Lung (tissue), 12 donors: ENCODE results near the gene ARGLU1. TPM values are rescaled to one million over a fixed set of nuclear protein-coding genes. Genes with fewer than 3 reads are reported as not detected.

Experiments used
- ATAC-seq: fragments of 200-7000 bp; cut with Tn5 transposase; one replicate; pipeline ENCODE4 v1.9.1; 2020; ENCODE audit warnings: moderate number of reproducible peaks; ENCODE audit not compliant: insufficient read depth, low FRiP score
- DNase-seq, 3 donors: peaks; one replicate each; pipeline ENCODE4 v3.0.0-alpha.2; 2013 to 2017
- H3K27ac ChIP-seq, 2 donors: one replicate each; pipeline ENCODE4 v1.5.1; 2013; ENCODE audit warnings: mild to moderate bottlenecking in 2 of 2, moderate library complexity in 2 of 2, control low read depth in 1 of 2, inconsistent platforms in 1 of 2, low read depth in 1 of 2, low read length in 1 of 2
- H3K27me3 ChIP-seq, 3 donors: one replicate each; pipeline ENCODE4 v1.5.1; 2013; ENCODE audit warnings: low read length in 2 of 3; ENCODE audit not compliant: control insufficient read depth in 3 of 3, insufficient read depth in 3 of 3
- H3K36me3 ChIP-seq, 4 donors: one replicate each; pipeline ENCODE4 v1.5.1; 2013; ENCODE audit warnings: low read length in 4 of 4, mild to moderate bottlenecking in 1 of 4, moderate library complexity in 1 of 4; ENCODE audit not compliant: control insufficient read depth in 4 of 4, insufficient read depth in 4 of 4
- H3K4me1 ChIP-seq, 5 donors: one replicate each; pipeline ENCODE4 v1.5.1; 2013; ENCODE audit warnings: low read length in 5 of 5, mild to moderate bottlenecking in 2 of 5, moderate library complexity in 1 of 5; ENCODE audit not compliant: control insufficient read depth in 5 of 5, insufficient read depth in 5 of 5
- H3K4me3 ChIP-seq: one replicate; pipeline ENCODE4 v1.5.1; 2013; ENCODE audit warnings: mild to moderate bottlenecking, control low read depth, moderate library complexity
- H3K9ac ChIP-seq, 2 donors: one replicate each; pipeline ENCODE4 v1.5.1; 2013; ENCODE audit warnings: low read length in 2 of 2, control low read depth in 1 of 2; ENCODE audit not compliant: insufficient read depth in 1 of 2
- H3K9me3 ChIP-seq, 4 donors: one replicate each; pipeline ENCODE4 v1.5.1; 2013; ENCODE audit warnings: low read length in 3 of 4, mild to moderate bottlenecking in 1 of 4, moderate library complexity in 1 of 4; ENCODE audit not compliant: control insufficient read depth in 4 of 4, insufficient read depth in 3 of 4
- WGBS, 2 donors: extraction: QIAGEN DNeasy Blood & Tissue Kit; methylation state at CpG; one replicate each; pipeline ENCODE4 v1.1.7; 2013; 5-methylcytosine and 5-hydroxymethylcytosine counted together
- polyA plus RNA-seq, 2 donors: library from polyadenylated mRNA; stranded (reverse); fragments of 200-250 nt; gene quantifications; one replicate each; pipeline ENCODE4 v1.2.1, GENCODE V29; 2013
- total RNA-seq, 2 donors: library from RNA; depleted of rRNA in 1 of 2; stranded (reverse); fragments of >200 nt in 1 of 2; gene quantifications; one replicate each; pipeline ENCODE4 v1.2.1, GENCODE V29; 2014 to 2021
- TF ChIP-seq, protein P1 (sequence below): IDR thresholded peaks from 2 replicates; pipeline ENCODE4 v1.5.1; 2012; ENCODE audit warnings: mild to moderate bottlenecking; ENCODE audit errors: control extremely low read depth, extremely low read depth
- donor health status: control.
- donor health status: control.
- donor health status: Bipolar disorder and iron deficiency.
- donor health status: healthy.
- donor health status: DM: yes; HTN: yes; CAD: no.

Gene ARGLU1
- total and polyA plus RNA-seq, 4 donors, result 58.8 to 256 (median 91.5) TPM

DNA sequence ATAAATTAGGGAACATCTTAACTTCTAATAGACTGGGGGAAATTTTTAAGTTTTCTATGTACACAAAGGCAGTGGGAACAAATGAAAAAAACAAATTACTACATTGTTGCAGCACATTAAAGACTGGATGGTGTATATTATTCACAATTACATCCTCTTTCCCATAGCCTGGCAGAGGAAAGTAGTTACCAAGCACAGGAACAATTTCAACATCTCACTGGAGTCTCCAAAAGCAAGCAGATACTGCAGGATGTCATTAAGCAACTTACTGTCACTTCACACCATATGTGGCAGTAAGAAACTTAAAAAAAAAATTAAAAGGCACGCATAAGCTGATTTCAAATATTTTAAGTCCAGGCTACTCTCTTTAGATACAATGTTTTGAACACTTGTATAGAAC is 26.1 kb downstream of the ARGLU1 start:
- Histone ChIP-seq H3K4me3 (no peak overlapping the region), H3K36me3 (peaks cover 0 to 31% (median 9%) of the 10 kb centered on the region in 4 donors), H3K9ac (no peak overlapping the region), H3K27ac (no peak overlapping the region), H3K4me1 (peaks cover 0 to 4% (median 0%) of the 10 kb centered on the region in 5 donors), H3K9me3 (no peaks in the 10 kb centered on the region), H3K27me3 (no peaks in the 10 kb centered on the region)
- TF ChIP-seq, protein P1, sequence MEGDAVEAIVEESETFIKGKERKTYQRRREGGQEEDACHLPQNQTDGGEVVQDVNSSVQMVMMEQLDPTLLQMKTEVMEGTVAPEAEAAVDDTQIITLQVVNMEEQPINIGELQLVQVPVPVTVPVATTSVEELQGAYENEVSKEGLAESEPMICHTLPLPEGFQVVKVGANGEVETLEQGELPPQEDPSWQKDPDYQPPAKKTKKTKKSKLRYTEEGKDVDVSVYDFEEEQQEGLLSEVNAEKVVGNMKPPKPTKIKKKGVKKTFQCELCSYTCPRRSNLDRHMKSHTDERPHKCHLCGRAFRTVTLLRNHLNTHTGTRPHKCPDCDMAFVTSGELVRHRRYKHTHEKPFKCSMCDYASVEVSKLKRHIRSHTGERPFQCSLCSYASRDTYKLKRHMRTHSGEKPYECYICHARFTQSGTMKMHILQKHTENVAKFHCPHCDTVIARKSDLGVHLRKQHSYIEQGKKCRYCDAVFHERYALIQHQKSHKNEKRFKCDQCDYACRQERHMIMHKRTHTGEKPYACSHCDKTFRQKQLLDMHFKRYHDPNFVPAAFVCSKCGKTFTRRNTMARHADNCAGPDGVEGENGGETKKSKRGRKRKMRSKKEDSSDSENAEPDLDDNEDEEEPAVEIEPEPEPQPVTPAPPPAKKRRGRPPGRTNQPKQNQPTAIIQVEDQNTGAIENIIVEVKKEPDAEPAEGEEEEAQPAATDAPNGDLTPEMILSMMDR, result no peak
- WGBS, 2 donors, result 32 to 77% methylated on average over 1 of the region's 1 CpG
- ATAC-seq (no peak), DNase-seq (no peak)

DNA sequence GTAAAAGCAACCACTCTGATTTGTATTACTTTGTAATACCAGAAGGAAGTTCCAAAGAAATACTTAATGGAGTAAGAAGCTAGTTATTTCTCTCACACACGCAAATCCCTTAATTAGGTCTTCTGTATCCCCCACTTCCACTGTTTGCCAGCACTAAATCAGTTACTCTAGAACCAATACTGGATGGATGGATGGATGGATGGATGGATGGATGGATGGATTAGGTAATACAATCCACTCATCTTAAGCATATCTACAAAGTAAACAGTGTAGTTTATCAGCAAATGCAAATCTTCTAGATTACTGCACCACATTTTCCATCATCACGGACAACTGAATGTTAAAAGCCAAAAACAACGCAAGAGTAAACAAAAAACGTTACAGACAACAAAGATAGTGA is 27.3 kb downstream of the ARGLU1 start:
- TF ChIP-seq, protein P1, result no peak
- WGBS, 2 donors, result 80 to 81% methylated on average over 4 of the region's 4 CpGs
- peaks cover 0 to 24% (median 8%) of the 10 kb centered on the region in 4 donors for H3K36me3 ChIP-seq
- ATAC-seq (no peak), DNase-seq (no peak)
- H3K4me3 ChIP-seq, result no peak overlapping the region
- no peaks in the 10 kb centered on the region for H3K9me3 ChIP-seq
- no peak overlapping the region for H3K9ac ChIP-seq
- H3K27ac ChIP-seq, result no peak overlapping the region
- no peaks in the 10 kb centered on the region for H3K27me3 ChIP-seq
- peaks cover 0 to 6% (median 4%) of the 10 kb centered on the region in 5 donors for H3K4me1 ChIP-seq

DNA sequence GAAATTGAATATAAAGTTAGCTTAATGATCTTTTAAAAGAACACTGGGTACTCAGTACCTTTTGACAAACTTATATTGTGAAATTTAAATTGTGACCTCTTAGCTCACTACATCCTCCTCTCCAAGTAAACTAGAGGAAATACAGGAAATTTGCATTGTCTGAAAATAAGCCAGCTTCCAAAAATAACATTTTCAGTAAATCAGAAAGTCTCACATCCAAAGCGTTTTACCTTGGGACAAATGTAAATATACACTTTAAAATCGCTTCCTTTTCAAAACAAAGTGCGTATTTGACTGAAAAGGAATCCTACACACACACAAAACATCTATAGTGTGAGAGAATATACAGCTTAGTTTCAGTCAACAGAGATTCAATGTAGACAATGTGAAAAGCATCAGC is 30.4 kb downstream of the ARGLU1 start:
- 54 to 60% methylated on average over 3 of the region's 3 CpGs for WGBS, 2 donors
- no peak for ATAC-seq

More for the DNA sequence above, 30.4 kb downstream of the ARGLU1 start:
- Histone ChIP-seq H3K27me3 (no peaks in the 10 kb centered on the region), H3K27ac (no peak overlapping the region), H3K9me3 (no peaks in the 10 kb centered on the region), H3K4me3 (no peak overlapping the region), H3K9ac (no peak overlapping the region), H3K4me1 (peaks cover 0 to 8% (median 4%) of the 10 kb centered on the region in 5 donors), H3K36me3 (peaks cover 0 to 9% (median 4%) of the 10 kb centered on the region in 4 donors)
- TF ChIP-seq, protein P1, result no peak
- DNase-seq, result no peak
